Raji (cell line): Measurements from ENCODE around the gene ITGA3.

Experiments used
- POLR2A ChIP-seq: IDR thresholded peaks from 2 replicates; pipeline ENCODE4 v1.6.1; 2011; ENCODE audit warnings: low read depth, low read length, control low read depth; ENCODE audit not compliant: insufficient read depth

ITGA3 gene

DNA sequence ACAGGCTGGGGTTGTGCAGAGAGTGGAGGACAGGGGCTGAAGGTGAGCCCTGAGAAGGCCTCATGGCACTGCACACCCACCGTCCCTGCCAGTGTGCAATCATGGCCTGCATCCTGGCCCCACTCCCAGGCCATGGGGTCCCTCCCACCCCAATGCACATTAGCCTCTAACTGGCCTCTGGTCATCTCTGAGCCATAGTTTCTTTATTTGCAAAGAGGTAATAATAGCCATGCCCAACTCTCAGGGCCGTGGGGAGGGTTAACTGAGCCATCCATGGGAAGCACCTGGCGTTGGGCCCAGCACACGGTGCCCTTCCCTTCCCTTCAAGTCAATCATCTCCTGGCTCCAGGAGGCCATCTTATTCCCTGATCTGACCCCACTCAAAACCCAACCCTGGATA lies 10.8 kb upstream of the ITGA3 start:
- no peak for TF ChIP-seq POLR2A

DNA sequence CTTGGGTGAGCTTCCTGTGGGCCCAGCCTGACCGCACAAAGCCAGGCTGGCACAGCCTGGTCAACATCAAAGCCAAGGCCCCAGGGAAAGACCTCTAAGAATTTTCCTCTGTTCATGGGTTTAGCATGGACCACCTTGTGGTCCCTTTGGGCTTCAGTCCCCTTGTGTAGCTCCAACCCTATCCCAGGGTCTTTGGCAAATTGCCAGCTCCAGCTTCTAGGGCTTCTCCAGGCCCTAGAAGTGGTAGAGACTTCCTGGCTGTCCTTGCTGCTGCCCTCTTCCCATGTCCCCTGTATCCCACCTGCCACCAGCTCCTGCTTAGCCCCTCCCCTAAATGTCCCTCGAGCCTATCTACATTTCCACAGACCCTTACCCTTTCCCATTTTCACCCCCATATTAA lies 9.7 kb upstream of the ITGA3 start:
- TF ChIP-seq POLR2A, result no peak

DNA sequence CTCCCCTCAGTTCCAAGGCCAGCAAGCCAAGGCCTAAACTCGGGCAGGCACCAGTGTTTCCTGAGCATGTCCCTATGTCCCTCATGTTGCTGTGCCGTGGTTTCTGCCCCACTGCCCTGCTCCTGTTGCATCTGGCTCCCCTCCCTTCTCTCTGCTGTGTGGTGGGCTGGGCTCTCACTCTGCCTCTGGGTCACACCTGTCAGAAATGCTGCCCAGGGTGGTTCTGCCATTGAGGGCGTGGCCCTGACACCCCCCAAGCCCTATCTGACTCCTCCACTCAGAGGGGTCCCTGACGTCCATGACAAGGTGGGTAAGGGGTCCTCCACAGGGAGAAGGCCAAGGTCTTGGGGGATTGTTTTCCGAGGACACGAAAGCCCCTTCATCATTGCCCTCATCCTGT lies 9.2 kb upstream of the ITGA3 start:
- no peak for TF ChIP-seq POLR2A

DNA sequence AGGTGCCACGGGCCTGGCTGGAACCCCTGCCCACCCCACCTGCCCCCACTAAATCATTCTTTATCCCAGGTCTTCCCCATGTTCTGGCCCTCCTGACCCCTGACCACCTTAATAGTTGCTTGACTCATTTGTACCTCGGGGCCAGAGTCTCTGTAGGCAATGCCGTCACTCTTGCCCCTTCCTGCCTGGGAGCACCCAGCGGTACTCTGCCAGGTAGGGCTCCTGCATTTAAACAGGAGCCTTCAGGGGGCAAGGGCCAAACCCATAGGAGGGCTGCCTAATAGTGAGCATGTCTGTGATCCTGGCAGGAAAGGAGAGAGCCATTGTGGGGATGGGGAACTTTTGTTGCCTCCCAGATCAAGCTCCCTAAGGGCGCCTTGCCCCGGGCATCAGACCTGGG lies 8.8 kb upstream of the ITGA3 start:
- no peak for TF ChIP-seq POLR2A

DNA sequence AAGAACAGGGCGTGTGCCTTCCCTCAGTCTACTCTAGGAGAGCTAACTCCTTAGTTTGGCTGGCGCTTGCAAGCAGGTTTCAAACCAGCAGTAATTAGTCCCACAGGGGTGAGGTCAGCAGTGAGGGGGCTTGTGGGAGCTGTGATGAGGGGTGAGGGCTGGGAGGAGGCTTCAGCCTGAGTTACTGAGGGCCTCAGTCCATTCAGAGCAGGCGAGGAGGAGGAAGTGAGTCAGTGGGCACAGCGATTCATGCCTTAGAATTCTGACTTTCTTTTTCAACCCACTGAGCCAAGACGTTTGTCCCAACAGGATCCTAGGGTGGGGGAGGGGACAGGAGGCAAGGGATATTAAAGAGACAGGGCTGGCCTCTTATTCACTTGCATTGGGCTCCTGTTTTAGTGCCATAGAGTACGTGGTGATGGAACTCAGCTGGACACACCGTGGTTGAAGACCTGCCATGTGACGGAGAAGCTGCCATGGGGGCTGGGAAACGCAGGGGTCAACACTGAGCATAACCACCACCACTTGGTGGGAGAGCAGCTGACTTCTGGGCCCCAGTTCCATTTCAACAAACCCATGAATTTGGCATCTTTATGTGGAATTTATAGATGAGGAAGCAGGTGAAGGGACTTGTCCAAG lies 8.3 kb upstream of the ITGA3 start:
- no peak for TF ChIP-seq POLR2A

DNA sequence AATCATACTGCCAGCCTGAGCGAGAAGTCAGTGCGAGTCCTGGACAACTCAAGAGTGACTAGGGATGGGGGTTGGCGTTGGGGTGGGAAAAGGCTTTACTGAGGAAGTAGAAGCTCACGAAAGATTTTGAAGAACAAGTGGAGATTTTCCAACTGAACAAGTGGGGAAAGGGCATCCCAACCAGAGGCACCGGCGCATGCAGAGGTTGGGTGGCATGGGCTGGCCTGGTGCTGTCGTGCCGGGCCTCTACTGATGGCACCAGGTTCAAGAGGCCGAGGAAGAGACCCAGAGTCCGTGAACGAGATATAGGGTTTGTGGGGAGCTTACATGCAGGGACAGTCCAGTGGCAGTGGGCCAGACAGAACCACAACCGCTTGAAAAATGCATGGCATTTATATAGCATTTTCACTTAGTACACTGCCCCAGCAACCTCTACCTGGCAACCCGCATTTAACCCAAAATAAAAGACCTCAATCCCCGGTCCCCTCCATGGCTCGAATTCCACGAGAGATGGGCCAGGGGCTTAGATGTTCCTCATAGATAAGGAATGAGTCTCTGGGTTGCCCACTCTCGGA lies 7.7 kb upstream of the ITGA3 start:
- no peak for TF ChIP-seq POLR2A

DNA sequence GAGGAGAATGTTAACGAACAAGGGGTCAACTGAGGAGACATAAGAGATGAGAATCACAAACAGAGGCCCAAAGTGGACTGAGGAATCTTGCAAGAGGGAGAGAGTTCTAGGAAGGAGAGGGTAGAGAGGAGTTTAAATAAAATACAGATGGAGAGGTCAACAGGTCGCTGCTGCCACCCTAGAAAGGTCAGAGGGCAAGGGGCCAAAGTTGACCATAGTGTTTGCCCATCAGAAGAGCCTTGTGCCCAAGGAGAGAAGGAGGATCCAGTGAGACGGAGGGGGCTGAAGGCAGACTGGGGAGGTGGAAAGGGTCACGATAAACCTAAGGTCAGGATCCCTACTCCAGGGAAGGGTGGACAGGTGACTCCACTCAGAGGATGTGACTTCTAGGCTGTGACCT lies 6.9 kb upstream of the ITGA3 start:
- no peak for TF ChIP-seq POLR2A

DNA sequence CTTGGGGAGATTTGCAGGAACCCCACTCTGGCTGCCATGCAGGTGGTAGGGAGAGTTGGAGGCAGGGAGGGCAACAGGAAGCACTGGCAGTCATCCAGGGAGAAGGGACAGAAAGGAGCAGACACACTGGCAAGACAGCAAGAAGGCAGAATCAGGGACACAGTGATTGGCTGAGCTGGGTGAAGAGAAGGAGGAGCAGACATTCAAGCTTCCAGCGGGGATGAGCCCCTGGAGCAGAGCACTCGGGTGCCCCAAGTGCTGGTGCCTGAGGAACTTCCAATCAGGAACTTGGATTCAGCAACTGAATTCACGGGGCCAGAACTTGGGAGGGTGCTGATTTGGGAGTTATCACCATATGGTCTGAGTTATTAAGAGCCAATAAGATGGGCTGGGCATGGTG lies 6.3 kb upstream of the ITGA3 start:
- TF ChIP-seq POLR2A, result no peak

DNA sequence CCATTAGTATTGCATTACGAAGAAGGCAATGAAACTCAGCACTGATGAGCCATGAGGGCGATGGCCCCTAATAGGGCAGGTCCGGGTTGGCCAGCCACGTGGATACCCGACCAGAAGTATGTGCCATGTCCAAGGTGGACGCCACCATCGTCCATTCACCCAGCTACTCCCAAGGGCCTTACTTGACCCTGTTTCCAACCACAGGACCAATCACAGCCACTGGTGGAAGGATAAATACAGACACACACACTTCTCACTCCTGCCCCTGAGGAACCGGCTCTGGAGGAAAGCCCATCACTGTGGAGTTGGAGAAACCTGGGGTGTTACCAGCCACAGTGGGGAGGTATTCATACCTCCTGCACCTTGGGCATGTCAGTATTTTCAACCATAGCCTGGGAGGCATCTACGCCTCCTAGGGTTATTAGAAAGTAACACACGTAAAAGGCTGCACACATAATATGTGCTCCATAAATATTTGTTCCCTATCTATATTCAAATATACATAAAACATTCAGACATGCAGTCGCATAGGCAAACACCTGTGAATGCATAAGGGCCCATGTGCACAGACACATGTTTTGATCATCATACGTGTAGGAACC lies 5.4 kb upstream of the ITGA3 start:
- TF ChIP-seq POLR2A, result no peak

DNA sequence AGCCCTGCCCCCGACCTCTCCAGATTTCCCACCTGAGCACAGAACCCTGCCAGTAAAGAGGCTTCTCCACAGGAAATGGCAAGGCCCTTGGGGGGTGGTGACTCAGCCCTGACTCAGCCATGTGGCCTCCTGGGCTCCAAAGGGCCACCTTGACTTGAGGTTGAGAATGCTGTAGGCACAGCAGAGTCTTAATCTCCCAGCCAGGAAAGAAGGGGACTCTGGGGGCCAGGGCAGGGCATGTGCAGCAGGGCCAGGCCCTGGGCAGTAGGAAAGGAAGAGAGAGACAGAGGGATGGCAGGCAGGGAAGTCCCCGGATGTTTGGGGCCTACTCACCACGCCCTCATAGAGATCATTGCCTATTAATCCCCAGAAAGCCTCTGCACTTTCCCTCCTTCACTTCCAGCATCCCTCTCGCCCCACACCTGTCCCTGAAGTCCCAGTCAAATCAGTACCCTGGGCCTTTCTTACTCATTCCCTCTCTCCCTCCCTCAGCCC lies 4.8 kb upstream of the ITGA3 start:
- TF ChIP-seq POLR2A, result no peak

DNA sequence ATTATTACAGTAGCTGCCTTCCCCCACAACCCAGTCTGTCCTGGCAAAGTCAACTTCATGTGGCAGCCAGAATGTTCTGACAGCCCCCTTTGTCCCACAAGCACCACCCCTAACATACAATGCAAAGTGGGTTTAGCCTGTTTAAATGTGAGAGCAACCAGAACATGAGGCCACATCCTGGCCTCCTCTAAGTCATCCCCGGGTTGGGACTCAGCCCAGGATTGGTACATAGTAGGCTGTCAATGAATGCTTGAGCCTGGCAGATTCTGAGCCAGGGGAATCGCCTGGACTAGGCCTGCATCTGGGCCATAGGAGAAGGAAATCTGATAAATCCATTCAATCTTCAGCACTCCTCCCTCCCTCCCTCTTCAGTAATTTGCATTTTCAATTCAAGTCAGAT lies 4.3 kb upstream of the ITGA3 start:
- TF ChIP-seq POLR2A, result no peak

DNA sequence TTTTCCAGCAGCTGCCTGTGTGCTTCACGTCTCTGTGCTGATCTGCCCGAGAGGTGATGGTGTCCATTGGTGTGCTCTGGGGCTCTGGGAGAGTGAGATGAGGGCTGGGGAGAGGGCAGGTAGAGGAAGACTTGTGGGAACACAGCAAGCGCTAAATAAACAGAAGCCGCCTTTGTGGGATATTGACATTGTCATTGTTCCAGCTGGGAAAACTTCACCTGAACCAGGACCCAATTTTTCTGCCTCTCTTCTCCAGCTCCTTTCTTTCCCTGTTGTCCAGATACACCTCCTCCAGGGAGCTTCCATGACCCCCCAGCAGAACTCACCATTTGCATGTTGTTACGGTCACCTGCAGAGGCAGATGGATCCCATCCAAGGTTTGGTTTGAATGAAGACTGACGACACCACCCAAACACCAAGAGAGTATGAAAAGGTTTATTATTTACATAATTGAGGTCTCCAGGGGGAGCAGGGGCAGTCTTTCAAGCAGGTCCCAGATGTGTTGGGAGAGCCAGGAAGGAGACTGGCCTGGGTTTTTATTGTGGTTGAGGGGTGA lies 3.6 kb upstream of the ITGA3 start:
- no peak for TF ChIP-seq POLR2A

DNA sequence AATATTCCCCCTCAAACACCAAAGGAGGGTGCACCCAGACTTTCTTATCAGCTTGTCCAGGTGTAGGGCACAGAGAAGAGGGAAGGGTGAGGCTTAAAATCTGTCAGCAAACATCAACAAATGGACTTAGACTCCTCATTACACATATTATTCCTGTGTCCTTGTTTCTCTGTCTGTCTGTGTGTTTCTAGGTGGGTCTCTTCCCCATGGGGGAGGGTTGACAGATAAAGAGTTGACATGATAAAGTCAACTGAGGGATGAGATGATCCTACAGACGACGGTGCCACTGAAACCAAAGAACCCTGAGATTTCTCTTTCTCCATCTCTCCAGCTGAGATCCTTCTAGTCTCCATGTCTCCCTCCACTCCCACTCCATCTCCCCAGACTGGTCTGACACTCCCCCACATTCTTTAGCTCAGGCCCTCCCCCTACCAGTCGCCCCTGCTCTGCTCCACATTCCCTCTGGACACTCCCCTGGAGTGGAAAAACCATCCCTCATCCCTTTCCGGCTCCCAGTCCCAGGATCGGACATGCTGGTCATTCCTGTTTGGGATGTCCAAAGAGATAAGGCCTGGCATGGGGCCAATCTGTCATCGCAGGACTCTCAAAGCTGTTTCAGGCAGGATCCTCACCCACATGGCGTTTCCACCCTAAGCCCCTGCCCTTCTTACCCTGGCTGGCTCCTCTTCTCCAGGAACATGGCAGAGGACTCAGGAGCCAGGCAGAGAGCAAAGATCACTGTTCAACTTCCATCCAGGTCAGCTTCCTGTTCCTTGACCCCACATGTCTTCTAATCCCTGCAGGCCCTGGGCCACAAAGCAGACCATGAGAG lies 2.9 kb upstream of the ITGA3 start:
- no peak for TF ChIP-seq POLR2A

DNA sequence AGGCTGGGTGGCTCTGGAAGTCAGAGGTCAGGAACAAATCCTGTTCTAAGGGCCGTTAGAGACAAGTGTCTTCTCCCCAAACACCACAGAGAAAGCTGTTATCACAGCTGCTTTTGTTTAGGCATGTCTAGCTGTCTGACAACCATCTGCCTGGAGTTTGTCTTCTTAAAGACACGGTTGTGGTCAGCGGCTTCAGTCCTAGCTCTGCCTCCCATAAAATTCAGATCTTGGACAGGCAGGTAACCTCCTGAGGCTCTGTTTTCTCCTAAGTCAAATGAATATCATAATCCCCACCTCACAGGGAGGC lies 2.3 kb upstream of the ITGA3 start:
- no peak for TF ChIP-seq POLR2A

DNA sequence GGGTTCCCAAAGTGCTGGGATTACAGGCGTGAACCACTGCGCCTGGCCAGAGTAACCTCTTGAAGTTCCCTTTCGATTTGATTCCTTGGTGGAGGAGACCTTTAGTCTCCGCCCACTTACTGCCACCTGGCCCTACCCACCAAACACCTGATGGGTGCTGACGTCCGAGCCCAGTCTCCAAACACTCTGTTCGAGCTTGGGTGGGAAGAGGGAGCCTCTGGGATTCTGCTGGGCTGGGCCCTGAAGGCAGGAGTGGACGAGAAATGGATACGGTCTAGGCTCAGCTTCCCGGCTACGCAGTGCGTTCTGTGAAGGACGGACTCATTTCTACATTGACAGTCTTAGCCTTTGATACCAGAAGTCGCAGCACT lies 870 bp upstream of the ITGA3 start:
- no peak for TF ChIP-seq POLR2A
